ENCODE data around the gene PPY. TPM values are rescaled to one million over a fixed set of nuclear protein-coding genes. Genes with fewer than 3 reads are reported as not detected.
"Not testable (repeated sequence)": the region's sequence is repeated elsewhere in the genome, so short reads cannot be mapped to it uniquely, and the experiment has no call there.

PPY gene
- polyA plus RNA-seq, 3 donors: 89.3 TPM; not detected in 2

- 57 to 84% (median 81%) methylated on average over 4 of the region's 4 CpGs for WGBS, 3 donors
- H3K27ac ChIP-seq (ENCODE audit: low read depth, low read length): no peak overlapping the region
Observed at GRCh38 chr17:43970366-43970765, 28.1 kb upstream of the PPY start.

- 51 to 57% (median 54%) methylated on average over 9 of the region's 9 CpGs for WGBS, 3 donors
- H3K27ac ChIP-seq (ENCODE audit: low read depth, low read length): no peak overlapping the region
Observed at GRCh38 chr17:43967251-43967875, 25.1 kb upstream of the PPY start.

GRCh38 chr17:43966276-43966675 is 24.0 kb upstream of the PPY start:
- WGBS, 3 donors: 64 to 78% (median 72%) methylated on average over 3 of the region's 3 CpGs
- H3K27ac ChIP-seq (ENCODE audit: low read depth, low read length): no peak overlapping the region

- no peak overlapping the region for H3K27ac ChIP-seq (ENCODE audit: low read depth, low read length)
- 54 to 65% (median 60%) methylated on average over 7 of the region's 7 CpGs for WGBS, 3 donors
Observed at GRCh38 chr17:43962479-43962878, 20.2 kb upstream of the PPY start.

GRCh38 chr17:43961954-43962353 is 19.7 kb upstream of the PPY start:
- WGBS, 3 donors: 78 to 85% (median 80%) methylated on average over 2 of the region's 2 CpGs
- H3K27ac ChIP-seq (ENCODE audit: low read depth, low read length): no peak overlapping the region

GRCh38 chr17:43961292-43961691 is 19.0 kb upstream of the PPY start:
- not testable (repeated sequence) for H3K27ac ChIP-seq (ENCODE audit: low read depth, low read length)
- WGBS, 3 donors: 90 to 95% (median 92%) methylated on average over 6 of the region's 6 CpGs

- whole genome bisulfite sequencing, 3 donors: 68 to 70% (median 70%) methylated on average over 2 of the region's 2 CpGs
- no peak overlapping the region for H3K27ac ChIP-seq (ENCODE audit: low read depth, low read length)
Observed at GRCh38 chr17:43958748-43959352, 16.6 kb upstream of the PPY start.

GRCh38 chr17:43956222-43956621 is 13.9 kb upstream of the PPY start:
- no peak overlapping the region for H3K27ac ChIP-seq (ENCODE audit: low read depth, low read length)
- WGBS, 3 donors: 73 to 89% (median 84%) methylated on average over 8 of the region's 8 CpGs

GRCh38 chr17:43953746-43954145 is 11.5 kb upstream of the PPY start, which contains the start of gene PYY:
Gene PYY (minus strand): TSS chr17:43953940. CDS start chr17:43953483, 457 bp downstream.
- H3K27ac ChIP-seq (ENCODE audit: low read depth, low read length): no peak within 1 kb of the TSS
- WGBS, 3 donors: 42 to 46% (median 42%) methylated on average over 10 to 11 of the region's 11 CpGs

- H3K27ac ChIP-seq (ENCODE audit: low read depth, low read length): no peak overlapping the region
- 5 to 9% (median 8%) methylated on average over 75 to 82 of the region's 82 CpGs for WGBS, 3 donors
Observed at GRCh38 chr17:43952724-43953666, 10.7 kb upstream of the PPY start.

GRCh38 chr17:43952351-43952723 is 10.1 kb upstream of the PPY start:
- WGBS, 3 donors: 14 to 40% (median 32%) methylated on average over 19 of the region's 19 CpGs
- H3K27ac ChIP-seq (ENCODE audit: low read depth, low read length): no peak overlapping the region

- WGBS, 3 donors: 49 to 68% (median 66%) methylated on average over 4 of the region's 4 CpGs
Observed at GRCh38 chr17:43951750-43952149, 9.5 kb upstream of the PPY start.

GRCh38 chr17:43950554-43950953 is 8.3 kb upstream of the PPY start:
- H3K27ac ChIP-seq (ENCODE audit: low read depth, low read length): no peak overlapping the region
- WGBS, 3 donors: 78 to 88% (median 86%) methylated on average over 2 of the region's 2 CpGs

More at GRCh38 chr17:43951750-43952149, 9.5 kb upstream of the PPY start:
- H3K27ac ChIP-seq (ENCODE audit: low read depth, low read length): no peak overlapping the region

- WGBS, 3 donors: 43 to 66% (median 44%) methylated on average over 4 of the region's 4 CpGs
- no peak overlapping the region for H3K27ac ChIP-seq (ENCODE audit: low read depth, low read length)
Observed at GRCh38 chr17:43949781-43950180, 7.5 kb upstream of the PPY start.

GRCh38 chr17:43946781-43947180 is 4.5 kb upstream of the PPY start:
- no peak overlapping the region for H3K27ac ChIP-seq (ENCODE audit: low read depth, low read length)
- WGBS, 3 donors: 46 to 64% (median 53%) methylated on average over 4 of the region's 4 CpGs

- H3K27ac ChIP-seq (ENCODE audit: low read depth, low read length): no peak overlapping the region
- WGBS, 3 donors: 79 to 83% (median 82%) methylated on average over 12 of the region's 12 CpGs
Observed at GRCh38 chr17:43945074-43945829, 3.0 kb upstream of the PPY start.

- 66 to 71% (median 71%) methylated on average over 7 of the region's 7 CpGs for WGBS, 3 donors
- no peak overlapping the region for H3K27ac ChIP-seq (ENCODE audit: low read depth, low read length)
Observed at GRCh38 chr17:43940630-43941029, 1.6 kb downstream of the PPY start.

- no peak overlapping the region for H3K27ac ChIP-seq (ENCODE audit: low read depth, low read length)
- 94 to 98% (median 97%) methylated on average over 5 of the region's 5 CpGs for WGBS, 3 donors
Observed at GRCh38 chr17:43939886-43940285, 2.4 kb downstream of the PPY start.

Measured in adipose tissue (tissue), 3 donors.